Keratinocyte (primary cell): Measurements from ENCODE around the gene CDC42EP4. TPM values are rescaled to one million over a fixed set of nuclear protein-coding genes. Genes with fewer than 3 reads are reported as not detected.

Experiments used
- DNase-seq: peaks from one replicate; pipeline ENCODE4 v3.0.0-alpha.2; 2011; ENCODE audit warnings: low read depth, missing footprints, low spot score
- FAIRE-seq: peaks from 2 replicates; lab custom pipeline; 2011; peaks lifted over from hg19 to GRCh38; lab: Jason Lieb, UNC
- H2AFZ ChIP-seq: 2 replicates; pipeline ENCODE4 v1.6.0; 2012; ENCODE audit warnings: low read length, control low read depth, inconsistent platforms; ENCODE audit not compliant: control insufficient read depth
- H3K27ac ChIP-seq: 2 replicates; pipeline ENCODE4 v1.5.1; 2011; ENCODE audit warnings: low read length; ENCODE audit not compliant: control insufficient read depth, insufficient read depth
- H3K27me3 ChIP-seq: 3 replicates; pipeline ENCODE4 v1.6.0; 2011; ENCODE audit warnings: low read length; ENCODE audit not compliant: control insufficient read depth, insufficient read depth; ENCODE audit errors: extremely low read depth
- H3K36me3 ChIP-seq, 2 experiments: 2 replicates in 1 of 2; 3 replicates in 1 of 2; pipeline ENCODE4 v1.5.1; 2011; ENCODE audit warnings: low read length in 2 of 2, mild to moderate bottlenecking in 1 of 2; ENCODE audit not compliant: control insufficient read depth in 2 of 2, insufficient read depth in 2 of 2; ENCODE audit errors: extremely low read depth in 1 of 2
- H3K4me1 ChIP-seq: 3 replicates; pipeline ENCODE4 v1.5.1; 2011; ENCODE audit warnings: low read length; ENCODE audit not compliant: control insufficient read depth, insufficient read depth; ENCODE audit errors: extremely low read depth
- H3K4me2 ChIP-seq: 3 replicates; pipeline ENCODE4 v1.6.0; 2011; ENCODE audit warnings: low read depth, low read length; ENCODE audit not compliant: control insufficient read depth, insufficient read depth; ENCODE audit errors: extremely low read depth
- H3K4me3 ChIP-seq, 3 experiments: fragments of 200-600 bp in 1 of 3; sonication (generic) in 1 of 3; 2 replicates in 2 of 3; 3 replicates in 1 of 3; pipeline ENCODE4 v1.5.1; 2011 to 2016; ENCODE audit warnings: low read length in 3 of 3, mild to moderate bottlenecking in 3 of 3, control low read depth in 2 of 3, inconsistent platforms in 1 of 3, low read depth in 1 of 3, mixed read lengths in 1 of 3, mixed run types in 1 of 3, moderate library complexity in 1 of 3; ENCODE audit not compliant: control insufficient read depth in 2 of 3, insufficient read depth in 2 of 3; ENCODE audit errors: extremely low read depth in 1 of 3
- H3K79me2 ChIP-seq: 2 replicates; pipeline ENCODE4 v1.6.0; 2012; ENCODE audit warnings: low read length; ENCODE audit not compliant: control insufficient read depth, insufficient read depth
- H3K9ac ChIP-seq: 3 replicates; pipeline ENCODE4 v1.6.0; 2011; ENCODE audit warnings: low read length; ENCODE audit not compliant: control insufficient read depth, insufficient read depth; ENCODE audit errors: extremely low read depth
- H3K9me1 ChIP-seq: 3 replicates; pipeline ENCODE4 v1.6.0; 2011; ENCODE audit warnings: low read length; ENCODE audit not compliant: control insufficient read depth, insufficient read depth; ENCODE audit errors: extremely low read depth
- H3K9me3 ChIP-seq: 2 replicates; pipeline ENCODE4 v1.5.1; 2012; ENCODE audit warnings: low read depth, low read length; ENCODE audit not compliant: control insufficient read depth
- H4K20me1 ChIP-seq: 3 replicates; pipeline ENCODE4 v1.6.0; 2011; ENCODE audit warnings: low read length; ENCODE audit not compliant: control insufficient read depth, insufficient read depth; ENCODE audit errors: extremely low read depth
- CTCF ChIP-seq, 3 experiments: IDR thresholded peaks in 1 of 3; conservative IDR thresholded peaks in 1 of 3; optimal IDR thresholded peaks in 1 of 3; 2 replicates in 2 of 3; 3 replicates in 1 of 3; pipeline versions ENCODE3 to v1.5.1; 2011; ENCODE audit warnings: low read length in 3 of 3, mild to moderate bottlenecking in 3 of 3, moderate library complexity in 2 of 3, control low read depth in 1 of 3, inconsistent platforms in 1 of 3; ENCODE audit not compliant: insufficient read depth in 2 of 3; ENCODE audit errors: extremely low read depth in 1 of 3
- EZH2 ChIP-seq: IDR thresholded peaks from one replicate; pipeline ENCODE4 v1.6.1; 2012; ENCODE audit warnings: inconsistent platforms, mild to moderate bottlenecking, low read length, moderate library complexity
- dilution Hi-C: fragments of 300-500 bp; cut with MboI; formaldehyde crosslinking; loops from one replicate; pipeline ENCODE4 v1.7.0; 2020; ENCODE audit warnings: low sequenced_read_pairs; ENCODE audit not compliant: extremely low pct_ligation_motif_present
- polyA plus RNA-seq, 5 experiments: library from polyadenylated mRNA; depleted of rRNA in 3 of 5; stranded (reverse) in 3 of 5; stranded (forward) in 1 of 5; unstranded in 1 of 5; fragments of >200 nt; gene quantifications; 1 replicate in 1 of 5; 2 replicates in 3 of 5; 3 replicates in 1 of 5; pipeline versions ENCODE4 v1.2.1 to v1.2.3, GENCODE V29; 2011 to 2012; ENCODE audit warnings: missing spikeins in 2 of 5, low read depth in 1 of 5, low replicate concordance in 1 of 5

CDC42EP4 gene
- polyA plus RNA-seq, 1 donor (not counting 4 experiments of a cell fraction or from before 2014, with no cell fraction given) = 9.4 TPM

- FAIRE-seq = no peak
- TF ChIP-seq CTCF (optimal IDR thresholded peaks at IDR 0.05 in 1 of 3, IDR thresholded peaks at IDR 0.05 in 1 of 3, conservative IDR thresholded peaks at IDR 0.05 in 1 of 3; ENCODE audit: extremely low read depth in 1 of 3, insufficient read depth in 2 of 3, low read length in 3 of 3) = no peak
- no peaks in the 10 kb centered on the region for H3K27me3 ChIP-seq
- no peak overlapping the region for H3K4me2 ChIP-seq
- no peaks in the 10 kb centered on the region for H3K9me3 ChIP-seq
- no peak for DNase-seq
- H2AFZ ChIP-seq = no peak overlapping the region
- H3K4me1 ChIP-seq = peaks cover 26% of the 10 kb centered on the region
- H3K9ac ChIP-seq = no peak overlapping the region
- dilution Hi-C loops = no loop called here
- H3K36me3 ChIP-seq = no peaks in the 10 kb centered on the region
- H3K27ac ChIP-seq = no peak overlapping the region
- H3K4me3 ChIP-seq = no peak overlapping the region
- H3K9me1 ChIP-seq = peaks cover 4% of the 10 kb centered on the region
- H4K20me1 ChIP-seq = no peaks in the 10 kb centered on the region
- no peaks in the 10 kb centered on the region for H3K79me2 ChIP-seq
Observed at GRCh38 chr17:73331060-73331459, 19.3 kb upstream of the CDC42EP4 start.

GRCh38 chr17:73327676-73328075, 15.9 kb upstream of the CDC42EP4 start:
- Histone ChIP-seq H3K4me1 (peaks cover 7% of the 10 kb centered on the region), H3K4me3 (no peak overlapping the region), H2AFZ (no peak overlapping the region), H3K36me3 (no peaks in the 10 kb centered on the region), H3K79me2 (no peaks in the 10 kb centered on the region), H3K27ac (no peak overlapping the region), H4K20me1 (no peaks in the 10 kb centered on the region), H3K27me3 (no peaks in the 10 kb centered on the region), H3K9me3 (no peaks in the 10 kb centered on the region), H3K9me1 (no peaks in the 10 kb centered on the region), H3K9ac (no peak overlapping the region), H3K4me2 (no peak overlapping the region)
- DNase-seq = no peak
- no peak for FAIRE-seq
- dilution Hi-C loops = no loop called here
- TF ChIP-seq EZH2 (no peak), CTCF (optimal IDR thresholded peaks at IDR 0.05 in 1 of 3, IDR thresholded peaks at IDR 0.05 in 1 of 3, conservative IDR thresholded peaks at IDR 0.05 in 1 of 3; ENCODE audit: extremely low read depth in 1 of 3, insufficient read depth in 2 of 3, low read length in 3 of 3) (no peak)
